AG04449 (cell line): Measurements from ENCODE around the gene ZNRD2.

Experiments
- CTCF ChIA-PET: fragments of 350-600 bp; formaldehyde crosslinking; extraction: SDS; loops from one replicate; lab custom pipeline; 2021; ENCODE audit warnings: antibody characterized with exemption; lab: Yijun Ruan, JAX
- POLR2A ChIA-PET: fragments of 400-600, 350-600 bp; formaldehyde crosslinking; extraction: SDS; loops from one replicate; lab custom pipeline; 2020; ENCODE audit warnings: antibody characterized with exemption, inconsistent platforms; lab: Yijun Ruan, JAX
- DNase-seq: peaks from one replicate; pipeline ENCODE4 v3.0.0-alpha.2; 2010; ENCODE audit warnings: low read depth, low spot score
- H3K4me3 ChIP-seq: 2 replicates; pipeline ENCODE4 v1.5.1; 2011; ENCODE audit warnings: low read depth, mild to moderate bottlenecking, control low read depth, low read length
- TF ChIP-seq, protein P1 (sequence below): IDR thresholded peaks from one replicate; pipeline ENCODE4 v1.5.1; 2011; ENCODE audit warnings: mild to moderate bottlenecking, moderate library complexity, low read length, control low read depth, inconsistent platforms; ENCODE audit not compliant: insufficient read depth; ENCODE audit errors: missing control alignments

Gene ZNRD2

DNA sequence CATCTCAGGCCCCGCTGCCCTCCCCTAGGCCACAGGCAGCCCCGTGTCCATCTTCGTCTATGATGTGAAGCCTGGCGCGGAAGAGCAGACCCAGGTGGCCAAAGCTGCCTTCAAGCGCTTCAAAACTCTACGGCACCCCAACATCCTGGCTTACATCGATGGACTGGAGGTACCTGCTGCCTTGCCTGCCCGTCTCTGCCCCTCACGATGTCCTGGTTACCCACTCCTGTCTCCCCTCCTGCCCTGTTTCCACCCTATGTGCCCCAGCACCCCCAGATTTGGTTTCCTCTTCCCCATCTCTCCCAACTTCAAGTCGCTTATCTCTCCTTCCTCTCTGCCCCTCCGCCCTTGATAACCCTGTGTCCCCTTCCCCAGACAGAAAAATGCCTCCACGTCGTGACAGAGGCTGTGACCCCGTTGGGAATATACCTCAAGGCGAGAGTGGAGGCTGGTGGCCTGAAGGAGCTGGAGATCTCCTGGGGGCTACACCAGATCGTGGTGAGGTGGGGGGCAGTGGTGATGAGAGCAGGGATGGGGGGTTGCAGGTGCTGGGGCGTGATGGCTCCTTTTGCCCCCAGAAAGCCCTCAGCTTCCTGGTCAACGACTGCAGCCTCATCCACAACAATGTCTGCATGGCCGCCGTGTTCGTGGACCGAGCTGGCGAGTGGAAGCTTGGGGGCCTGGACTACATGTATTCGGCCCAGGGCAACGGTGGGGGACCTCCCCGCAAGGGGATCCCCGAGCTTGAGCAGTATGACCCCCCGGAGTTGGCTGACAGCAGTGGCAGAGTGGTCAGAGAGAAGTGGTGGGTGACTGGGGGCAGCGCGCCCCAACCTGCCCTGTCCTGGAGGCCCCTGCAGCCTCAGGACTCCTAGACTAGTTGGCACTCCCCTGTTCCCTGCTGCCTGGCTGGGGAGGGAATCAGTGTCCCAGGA is 44.5 kb upstream of the ZNRD2 start:
- no peak for DNase-seq
- H3K4me3 ChIP-seq: peak overlapping the region; percentile 85
- CTCF ChIA-PET: interaction anchor here (0.5 to 4.4 kb wide), 11 partner anchors 11 to 258 kb away, joined by 3 to 35 read pairs (median 3); no protein-coding TSS in a partner anchor
- POLR2A ChIA-PET: interaction anchor here (1.2 to 2.2 kb wide), 9 partner anchors 10 to 103 kb away, joined by 3 to 8 read pairs (median 6); partner anchors contain the start of genes MALAT1 and NEAT1
- TF ChIP-seq, protein P1, sequence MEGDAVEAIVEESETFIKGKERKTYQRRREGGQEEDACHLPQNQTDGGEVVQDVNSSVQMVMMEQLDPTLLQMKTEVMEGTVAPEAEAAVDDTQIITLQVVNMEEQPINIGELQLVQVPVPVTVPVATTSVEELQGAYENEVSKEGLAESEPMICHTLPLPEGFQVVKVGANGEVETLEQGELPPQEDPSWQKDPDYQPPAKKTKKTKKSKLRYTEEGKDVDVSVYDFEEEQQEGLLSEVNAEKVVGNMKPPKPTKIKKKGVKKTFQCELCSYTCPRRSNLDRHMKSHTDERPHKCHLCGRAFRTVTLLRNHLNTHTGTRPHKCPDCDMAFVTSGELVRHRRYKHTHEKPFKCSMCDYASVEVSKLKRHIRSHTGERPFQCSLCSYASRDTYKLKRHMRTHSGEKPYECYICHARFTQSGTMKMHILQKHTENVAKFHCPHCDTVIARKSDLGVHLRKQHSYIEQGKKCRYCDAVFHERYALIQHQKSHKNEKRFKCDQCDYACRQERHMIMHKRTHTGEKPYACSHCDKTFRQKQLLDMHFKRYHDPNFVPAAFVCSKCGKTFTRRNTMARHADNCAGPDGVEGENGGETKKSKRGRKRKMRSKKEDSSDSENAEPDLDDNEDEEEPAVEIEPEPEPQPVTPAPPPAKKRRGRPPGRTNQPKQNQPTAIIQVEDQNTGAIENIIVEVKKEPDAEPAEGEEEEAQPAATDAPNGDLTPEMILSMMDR: no peak

DNA sequence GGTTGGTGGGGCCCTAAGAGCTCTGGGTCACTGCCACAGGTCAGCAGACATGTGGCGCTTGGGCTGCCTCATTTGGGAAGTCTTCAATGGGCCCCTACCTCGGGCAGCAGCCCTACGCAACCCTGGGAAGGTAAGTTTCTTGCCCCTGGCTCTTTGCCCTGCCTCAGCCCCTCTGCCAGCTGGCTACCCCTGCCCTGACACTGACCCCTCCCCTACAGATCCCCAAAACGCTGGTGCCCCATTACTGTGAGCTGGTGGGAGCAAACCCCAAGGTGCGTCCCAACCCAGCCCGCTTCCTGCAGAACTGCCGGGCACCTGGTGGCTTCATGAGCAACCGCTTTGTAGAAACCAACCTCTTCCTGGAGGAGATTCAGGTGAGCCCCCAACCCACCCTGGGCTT is 43.5 kb upstream of the ZNRD2 start:
- ChIA-PET POLR2A (interaction anchor here (2.2 kb wide), 1 partner anchor 14 kb away, joined by 7 read pairs; no protein-coding TSS in a partner anchor), CTCF (interaction anchor here (0.9 to 4.4 kb wide), 5 partner anchors 14 to 110 kb away, joined by 3 to 35 read pairs (median 3); no protein-coding TSS in a partner anchor)
- peak overlapping the region; percentile 85 for H3K4me3 ChIP-seq
- TF ChIP-seq, protein P1: no peak
- DNase-seq: no peak

DNA sequence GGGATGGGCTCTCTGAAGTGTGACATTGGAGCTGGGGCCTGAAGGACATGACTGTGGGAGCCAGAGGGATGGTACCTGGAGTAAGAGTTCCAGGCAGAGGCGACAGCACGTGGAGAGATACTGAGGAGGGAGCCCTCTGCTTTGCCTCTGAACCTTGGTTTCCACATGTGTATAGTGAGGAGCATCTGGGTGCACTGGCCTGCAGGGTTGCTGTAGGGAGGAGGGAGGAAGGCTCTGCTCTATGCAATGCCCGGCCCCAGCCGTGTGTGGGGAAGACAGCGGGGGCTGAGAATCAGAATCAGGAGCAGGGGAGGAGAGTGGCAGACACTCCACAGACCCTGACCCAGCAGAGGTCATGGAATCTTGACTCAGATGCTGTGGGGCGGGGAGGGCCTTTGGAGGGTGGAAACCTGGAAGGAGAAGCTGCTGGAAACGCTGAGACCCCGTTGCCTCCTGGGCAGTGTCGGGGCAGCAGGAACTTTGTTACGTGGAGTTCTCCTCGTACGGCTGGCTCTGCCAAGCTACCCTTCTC is 41.4 kb upstream of the ZNRD2 start:
- TF ChIP-seq, protein P1: no peak
- no peak for DNase-seq
- CTCF ChIA-PET: interaction anchor here (1.2 to 5.6 kb wide), 3 partner anchors 13 to 65 kb away, joined by 3 to 65 read pairs (median 9); no protein-coding TSS in a partner anchor
- POLR2A ChIA-PET: interaction anchor here (0.7 to 1.3 kb wide), 3 partner anchors 10 to 44 kb away, joined by 3 to 5 read pairs (median 3); no protein-coding TSS in a partner anchor
- H3K4me3 ChIP-seq: no peak overlapping the region

GRCh38 chr11:65529475-65530156 is 40.7 kb upstream of the ZNRD2 start:
- TF ChIP-seq, protein P1: no peak
- CTCF ChIA-PET: interaction anchor here (0.8 to 5.6 kb wide), 4 partner anchors 9 to 86 kb away, joined by 3 to 65 read pairs (median 6); partner anchors contain the start of gene PCNX3
- POLR2A ChIA-PET: interaction anchor here (0.5 to 1.3 kb wide), 5 partner anchors 9 to 115 kb away, joined by 3 to 5 read pairs (median 3); no protein-coding TSS in a partner anchor
- no peak overlapping the region for H3K4me3 ChIP-seq
- no peak for DNase-seq

DNA sequence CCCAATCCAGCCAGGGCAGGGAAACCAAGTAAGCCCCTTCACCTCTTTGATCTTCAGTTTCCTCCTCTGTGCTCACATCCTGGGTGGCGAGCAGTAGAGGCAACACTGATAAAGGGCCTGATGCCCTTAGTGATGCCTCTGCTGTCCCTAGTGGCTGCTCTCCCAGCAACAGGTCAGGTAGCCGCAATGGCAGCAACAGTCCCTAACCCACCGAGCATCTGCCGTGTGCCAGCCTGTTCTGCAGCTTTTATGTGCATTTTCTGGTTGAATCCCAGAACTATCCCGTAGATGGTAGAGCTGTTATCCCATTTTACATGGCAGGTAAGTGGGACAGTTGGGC is 40.1 kb upstream of the ZNRD2 start:
- DNase-seq: no peak
- TF ChIP-seq, protein P1: peak; percentile 29
- no peak overlapping the region for H3K4me3 ChIP-seq
- CTCF ChIA-PET: interaction anchor here (0.8 to 5.6 kb wide), 5 partner anchors 9 to 85 kb away, joined by 3 to 65 read pairs (median 3); partner anchors contain the start of gene PCNX3
- POLR2A ChIA-PET: interaction anchor here (0.5 to 1.3 kb wide), 4 partner anchors 9 to 115 kb away, joined by 3 to 5 read pairs (median 4); no protein-coding TSS in a partner anchor
